HEK293 (cell line): ENCODE results near the gene WWOX.

ENCODE experiments used
- ZBTB20 ChIP-seq: fragments of 450-650 bp; formaldehyde crosslinking; IDR thresholded peaks from 2 replicates; pipeline ENCODE4 v1.5.1; 2016; ENCODE audit warnings: missing biosample characterization, missing genetic modification characterization
- ZBTB26 ChIP-seq: fragments of 450-650 bp; formaldehyde crosslinking; optimal IDR thresholded peaks from 2 replicates; pipeline ENCODE3; 2016; ENCODE audit warnings: missing biosample characterization, mild to moderate bottlenecking, missing genetic modification characterization
- ZBTB6 ChIP-seq: fragments of 450-650 bp; formaldehyde crosslinking; IDR thresholded peaks from 2 replicates; pipeline ENCODE4 v1.5.1; 2017; ENCODE audit warnings: missing biosample characterization, missing genetic modification characterization
- ZNF266 ChIP-seq: fragments of 450-650 bp; formaldehyde crosslinking; IDR thresholded peaks from 2 replicates; pipeline ENCODE4 v1.5.1; 2016; ENCODE audit warnings: missing biosample characterization, missing genetic modification characterization, low read depth
- TF ChIP-seq, protein P1 (sequence below): fragments of 450-650 bp; formaldehyde crosslinking; IDR thresholded peaks from 2 replicates; pipeline ENCODE4 v1.5.1; 2016; ENCODE audit warnings: missing biosample characterization, missing genetic modification characterization

GRCh38 chr16:78889346-78889745 lies 789.9 kb downstream of the WWOX start:
- TF ChIP-seq, protein P1, sequence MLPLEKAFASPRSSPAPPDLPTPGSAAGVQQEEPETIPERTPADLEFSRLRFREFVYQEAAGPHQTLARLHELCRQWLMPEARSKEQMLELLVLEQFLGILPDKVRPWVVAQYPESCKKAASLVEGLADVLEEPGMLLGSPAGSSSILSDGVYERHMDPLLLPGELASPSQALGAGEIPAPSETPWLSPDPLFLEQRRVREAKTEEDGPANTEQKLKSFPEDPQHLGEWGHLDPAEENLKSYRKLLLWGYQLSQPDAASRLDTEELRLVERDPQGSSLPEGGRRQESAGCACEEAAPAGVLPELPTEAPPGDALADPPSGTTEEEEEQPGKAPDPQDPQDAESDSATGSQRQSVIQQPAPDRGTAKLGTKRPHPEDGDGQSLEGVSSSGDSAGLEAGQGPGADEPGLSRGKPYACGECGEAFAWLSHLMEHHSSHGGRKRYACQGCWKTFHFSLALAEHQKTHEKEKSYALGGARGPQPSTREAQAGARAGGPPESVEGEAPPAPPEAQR (tag by site-specific recombination), result no peak
- no peak for TF ChIP-seq ZBTB20 (tag by site-specific recombination)
- no peak for TF ChIP-seq ZBTB26
- TF ChIP-seq ZBTB6 (tag by site-specific recombination), result no peak
- TF ChIP-seq ZNF266 (tag by site-specific recombination), result no peak
